OCI-LY3 (cell line): ENCODE data around the gene RAB32.

Experiments used
- CTCF ChIP-seq: fragments of 200-600, 300-600 bp; sonication (generic); IDR thresholded peaks from 2 replicates; pipeline ENCODE4 v1.5.1; 2014; ENCODE audit warnings: antibody characterized with exemption, low read length, low read depth
- EZH2phosphoT487 ChIP-seq: fragments of 200-600 bp; shearing (Covaris generic); IDR thresholded peaks from 2 replicates; pipeline ENCODE4 v1.6.1; 2018; ENCODE audit warnings: antibody characterized with exemption, mixed run types, low read depth

- TF ChIP-seq CTCF (no peak), EZH2phosphoT487 (no peak)
Observed at GRCh38 chr6:146532702-146533101, 10.9 kb upstream of the RAB32 start.
